Natural killer cell (primary cell): ENCODE data around the gene LY6G5C. TPM values are rescaled to one million over a fixed set of nuclear protein-coding genes. Genes with fewer than 3 reads are reported as not detected.

Experiments used
- ATAC-seq, 3 donors: fragments of 150-1000 bp in 2 of 3; fragments of 200-7000 bp in 1 of 3; cut with Tn5 transposase; 1 replicate in 1 of 3; 2 replicates in 2 of 3; pipeline ENCODE4 v1.10.0; 2021; ENCODE audit warnings: mild to moderate bottlenecking in 2 of 3, moderate library complexity in 2 of 3
- DNase-seq, 2 donors: peaks; one replicate each; pipeline versions ENCODE4 v3.0.0 to v3.0.0-alpha.2; 2013 to 2021; ENCODE audit warnings: mixed read lengths in 1 of 2
- H3K27ac ChIP-seq: one replicate; pipeline ENCODE4 v1.5.1; 2013; ENCODE audit warnings: mild to moderate bottlenecking, low read length
- H3K27me3 ChIP-seq: one replicate; pipeline ENCODE4 v1.6.1; 2013; ENCODE audit warnings: low read length; ENCODE audit not compliant: control insufficient read depth, insufficient read depth
- H3K36me3 ChIP-seq: one replicate; pipeline ENCODE4 v1.6.1; 2013; ENCODE audit warnings: low read length; ENCODE audit not compliant: control insufficient read depth, insufficient read depth
- H3K4me1 ChIP-seq: one replicate; pipeline ENCODE4 v1.6.1; 2013; ENCODE audit warnings: low read length; ENCODE audit not compliant: control insufficient read depth, insufficient read depth
- H3K4me3 ChIP-seq: one replicate; pipeline ENCODE4 v1.5.1; 2013; ENCODE audit warnings: low read length
- H3K9me3 ChIP-seq: one replicate; pipeline ENCODE4 v1.6.1; 2013; ENCODE audit warnings: low read length; ENCODE audit not compliant: control insufficient read depth, insufficient read depth
- H3K27ac Mint-ChIP-seq, 2 donors: one replicate each; pipeline ENCODE4 v1.8.0; 2022; ENCODE audit warnings: mild to moderate bottlenecking in 2 of 2, mixed read lengths in 2 of 2, moderate library complexity in 1 of 2
- H3K27me3 Mint-ChIP-seq, 2 donors: one replicate each; pipeline ENCODE4 v1.8.0; 2022; ENCODE audit warnings: low read depth in 2 of 2, mixed read lengths in 2 of 2
- H3K36me3 Mint-ChIP-seq: one replicate; pipeline ENCODE4 v1.8.0; 2022; ENCODE audit warnings: mixed read lengths
- H3K4me1 Mint-ChIP-seq, 2 donors: one replicate each; pipeline ENCODE4 v1.8.0; 2022; ENCODE audit warnings: mixed read lengths in 2 of 2
- H3K4me3 Mint-ChIP-seq: one replicate; pipeline ENCODE4 v1.8.0; 2022; ENCODE audit warnings: mild to moderate bottlenecking, moderate library complexity, mixed read lengths
- H3K9me3 Mint-ChIP-seq, 2 donors: one replicate each; pipeline ENCODE4 v1.8.0; 2022; ENCODE audit warnings: mixed read lengths in 2 of 2
- WGBS: methylation state at CpG from one replicate; pipeline ENCODE4 v1.1.7; 2013; ENCODE audit warnings: missing lambda C conversion rate; ENCODE audit not compliant: insufficient coverage; 5-methylcytosine and 5-hydroxymethylcytosine counted together
- intact Hi-C: fragments of 100-400 bp; cut with micrococcal nuclease; formaldehyde crosslinking; loops from one replicate; pipeline ENCODE4 v1.14.2; 2022
- total RNA-seq, 4 donors: library from RNA; stranded (reverse); fragments of 120-200 nt in 1 of 4; gene quantifications; one replicate each; pipeline versions ENCODE4 v1.2.3 to v1.2.4, GENCODE V29; 2013 to 2022
- TF ChIP-seq, protein P1 (sequence below): fragments of 200-600 bp; IDR thresholded peaks from one replicate; pipeline ENCODE4 v1.8.0; 2022; ENCODE audit warnings: antibody characterized with exemption

Gene LY6G5C
- total RNA-seq, 3 donors from 2014 or later (not counting 1 experiment from before 2014, with no cell fraction given) = 2.0 to 7.9 (median 2.7) TPM

DNA sequence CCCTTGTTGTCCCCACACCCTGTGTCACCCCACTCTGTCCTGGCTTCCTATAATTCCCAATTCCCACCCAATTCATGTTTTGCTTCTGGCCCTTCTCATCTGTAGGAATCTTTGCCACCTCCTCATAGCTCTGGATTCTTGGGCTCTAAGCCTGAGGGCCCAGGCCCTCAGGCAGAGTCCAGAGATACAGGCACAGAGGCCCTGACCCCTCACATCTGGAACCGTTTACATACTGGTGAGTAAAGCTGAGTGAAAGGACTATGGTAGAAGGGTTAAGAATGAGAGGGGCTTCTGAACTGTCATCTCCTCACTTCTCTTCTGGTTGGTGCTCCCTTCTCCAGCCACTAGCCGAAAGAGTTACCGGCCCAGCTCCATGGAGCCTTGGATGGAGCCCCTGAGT is 46.7 kb downstream of the LY6G5C start:
- no peaks in the 10 kb centered on the region for H3K4me1 ChIP-seq
- H3K4me3 Mint-ChIP-seq = no peak overlapping the region
- 84% methylated on average over 3 of the region's 3 CpGs for WGBS
- no peaks in the 10 kb centered on the region for H3K36me3 Mint-ChIP-seq
- DNase-seq = no peak
- H3K4me3 ChIP-seq = no peak overlapping the region
- H3K27me3 Mint-ChIP-seq = no peaks in the 10 kb centered on the region
- TF ChIP-seq, protein P1, sequence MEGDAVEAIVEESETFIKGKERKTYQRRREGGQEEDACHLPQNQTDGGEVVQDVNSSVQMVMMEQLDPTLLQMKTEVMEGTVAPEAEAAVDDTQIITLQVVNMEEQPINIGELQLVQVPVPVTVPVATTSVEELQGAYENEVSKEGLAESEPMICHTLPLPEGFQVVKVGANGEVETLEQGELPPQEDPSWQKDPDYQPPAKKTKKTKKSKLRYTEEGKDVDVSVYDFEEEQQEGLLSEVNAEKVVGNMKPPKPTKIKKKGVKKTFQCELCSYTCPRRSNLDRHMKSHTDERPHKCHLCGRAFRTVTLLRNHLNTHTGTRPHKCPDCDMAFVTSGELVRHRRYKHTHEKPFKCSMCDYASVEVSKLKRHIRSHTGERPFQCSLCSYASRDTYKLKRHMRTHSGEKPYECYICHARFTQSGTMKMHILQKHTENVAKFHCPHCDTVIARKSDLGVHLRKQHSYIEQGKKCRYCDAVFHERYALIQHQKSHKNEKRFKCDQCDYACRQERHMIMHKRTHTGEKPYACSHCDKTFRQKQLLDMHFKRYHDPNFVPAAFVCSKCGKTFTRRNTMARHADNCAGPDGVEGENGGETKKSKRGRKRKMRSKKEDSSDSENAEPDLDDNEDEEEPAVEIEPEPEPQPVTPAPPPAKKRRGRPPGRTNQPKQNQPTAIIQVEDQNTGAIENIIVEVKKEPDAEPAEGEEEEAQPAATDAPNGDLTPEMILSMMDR = no peak
- H3K9me3 ChIP-seq = no peaks in the 10 kb centered on the region
- H3K36me3 ChIP-seq = peaks cover 93% of the 10 kb centered on the region
- H3K27me3 ChIP-seq = no peaks in the 10 kb centered on the region
- no peak overlapping the region for H3K27ac ChIP-seq
- no peaks in the 10 kb centered on the region for H3K9me3 Mint-ChIP-seq
- H3K27ac Mint-ChIP-seq = peak overlapping the region in 1 of 2 donors; percentile 76
- peaks cover 0 to 20% of the 10 kb centered on the region in 2 donors for H3K4me1 Mint-ChIP-seq
- no peak for ATAC-seq
- intact Hi-C loops = no loop called here

DNA sequence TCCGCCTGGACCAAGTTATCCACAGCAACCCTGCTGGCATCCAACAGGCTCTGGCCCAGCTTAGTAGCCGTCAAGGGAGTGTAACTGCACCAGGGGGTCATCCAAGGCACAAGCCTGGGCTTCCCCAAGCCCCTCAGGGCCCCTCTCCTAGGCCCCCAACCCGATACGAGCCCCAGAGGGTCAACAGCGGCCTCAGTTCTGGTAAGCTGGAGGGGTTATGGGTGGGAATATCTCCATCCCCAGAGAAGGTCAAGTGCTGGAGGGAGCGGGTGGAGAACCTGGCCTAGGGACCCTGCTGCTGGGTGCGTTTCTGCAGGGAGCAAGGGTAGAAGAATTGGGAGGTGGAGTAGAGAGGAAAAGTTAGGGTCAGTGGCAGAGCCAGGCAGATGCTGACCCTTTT is 47.4 kb downstream of the LY6G5C start:
- no peak overlapping the region for H3K4me3 Mint-ChIP-seq
- H3K9me3 Mint-ChIP-seq = no peaks in the 10 kb centered on the region
- TF ChIP-seq, protein P1 = no peak
- H3K27ac Mint-ChIP-seq = peak overlapping the region in 1 of 2 donors; percentile 76
- H3K27ac ChIP-seq = no peak overlapping the region
- H3K36me3 ChIP-seq = peaks cover 93% of the 10 kb centered on the region
- no peak overlapping the region for H3K4me3 ChIP-seq
- no peaks in the 10 kb centered on the region for H3K27me3 Mint-ChIP-seq
- peaks cover 0 to 20% of the 10 kb centered on the region in 2 donors for H3K4me1 Mint-ChIP-seq
- no peak for ATAC-seq
- 97% methylated on average over 7 of the region's 7 CpGs for WGBS
- H3K27me3 ChIP-seq = no peaks in the 10 kb centered on the region
- H3K4me1 ChIP-seq = no peaks in the 10 kb centered on the region
- no peaks in the 10 kb centered on the region for H3K36me3 Mint-ChIP-seq
- DNase-seq = no peak
- H3K9me3 ChIP-seq = no peaks in the 10 kb centered on the region
- intact Hi-C loops = no loop called here

DNA sequence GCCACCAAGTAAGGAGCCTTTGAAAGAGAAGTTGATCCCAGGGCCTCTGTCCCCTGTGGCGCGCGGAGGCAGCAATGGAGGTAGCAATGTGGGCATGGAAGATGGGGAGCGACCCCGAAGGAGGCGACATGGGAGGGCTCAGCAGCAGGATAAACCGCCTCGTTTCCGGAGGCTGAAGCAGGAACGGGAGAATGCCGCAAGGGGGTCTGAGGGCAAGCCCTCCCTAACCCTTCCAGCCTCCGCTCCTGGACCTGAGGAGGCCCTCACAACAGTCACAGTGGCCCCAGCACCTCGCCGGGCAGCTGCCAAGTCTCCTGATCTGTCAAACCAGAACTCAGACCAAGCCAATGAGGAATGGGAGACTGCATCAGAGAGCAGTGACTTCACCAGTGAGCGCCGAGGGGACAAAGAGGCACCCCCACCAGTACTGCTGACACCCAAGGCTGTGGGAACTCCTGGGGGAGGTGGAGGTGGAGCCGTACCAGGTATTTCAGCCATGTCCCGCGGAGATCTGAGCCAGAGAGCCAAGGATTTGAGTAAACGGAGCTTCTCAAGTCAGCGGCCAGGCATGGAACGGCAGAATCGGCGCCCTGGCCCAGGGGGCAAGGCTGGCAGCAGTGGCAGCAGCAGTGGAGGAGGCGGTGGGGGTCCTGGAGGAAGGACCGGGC is 48.5 kb downstream of the LY6G5C start:
- Histone ChIP-seq H3K4me3 (no peak overlapping the region), H3K36me3 (peaks cover 93% of the 10 kb centered on the region), H3K4me1 (no peaks in the 10 kb centered on the region), H3K27ac (no peak overlapping the region), H3K9me3 (no peaks in the 10 kb centered on the region), H3K27me3 (no peaks in the 10 kb centered on the region)
- no peak overlapping the region for H3K4me3 Mint-ChIP-seq
- DNase-seq (no peak), ATAC-seq (no peak)
- H3K9me3 Mint-ChIP-seq = no peaks in the 10 kb centered on the region
- no peaks in the 10 kb centered on the region for H3K27me3 Mint-ChIP-seq
- H3K4me1 Mint-ChIP-seq = peaks cover 4 to 24% of the 10 kb centered on the region in 2 donors
- peaks cover 6% of the 10 kb centered on the region for H3K36me3 Mint-ChIP-seq
- intact Hi-C loops = no loop called here
- H3K27ac Mint-ChIP-seq = peak overlapping the region; percentile 21 to 76
- WGBS = 98% methylated on average over 26 of the region's 26 CpGs
- TF ChIP-seq, protein P1 = no peak
